Measurements from ENCODE around the gene GINS1. TPM values are rescaled to one million over a fixed set of nuclear protein-coding genes. Genes with fewer than 3 reads are reported as not detected.

The GINS1 gene
- total RNA-seq, 1 donor from 2014 or later, result 1.4 TPM

Other genes with a start within 250 kb of the GINS1 start
- gene ENTPD6, start 212.0 kb upstream of the GINS1 start, total RNA-seq, result 59.3 TPM
- gene PYGB, start 159.6 kb upstream of the GINS1 start, total RNA-seq, result 37.9 TPM
- gene ABHD12, start 16.8 kb upstream of the GINS1 start, total RNA-seq, result 70.4 TPM
- 14.8 TPM for gene NINL, start 177.9 kb downstream of the GINS1 start, total RNA-seq
- 4.6 TPM for gene NANP, start 216.3 kb downstream of the GINS1 start, total RNA-seq

Measured in sciatic nerve (tissue), 1 donor.